ENCODE results near the gene OSBPL2.

DNA sequence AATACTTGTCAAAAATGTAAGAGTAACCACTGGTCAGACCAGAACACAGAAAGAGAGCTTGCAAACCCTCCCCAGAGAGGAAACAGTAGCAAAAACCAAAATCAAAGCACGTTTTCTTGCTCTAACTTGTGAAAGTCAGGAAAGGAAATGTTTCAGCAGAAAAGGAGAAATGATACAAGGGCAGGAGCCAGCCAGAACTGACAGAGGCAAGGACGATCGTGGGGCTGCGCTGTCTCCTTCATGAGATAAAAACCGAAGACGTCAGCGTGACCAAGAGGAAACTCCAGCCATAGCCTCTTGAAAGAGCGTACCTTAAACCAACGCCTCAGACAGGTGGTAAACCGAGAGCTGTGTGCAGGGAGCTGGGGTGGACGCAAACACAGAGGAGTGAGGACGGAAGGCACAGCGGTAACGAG lies 101.3 kb downstream of the OSBPL2 start:
- TF ChIP-seq CTCF (IDR thresholded peaks at IDR 0.05) (no peak), POLR2AphosphoS5 (IDR thresholded peaks at IDR 0.05) (no peak), POLR2A (IDR thresholded peaks at IDR 0.05) (no peak), EP300 (IDR thresholded peaks at IDR 0.05) (no peak)
